ENCODE results near the gene TVP23A. TPM values are rescaled to one million over a fixed set of nuclear protein-coding genes. Genes with fewer than 3 reads are reported as not detected.
A peak's percentile ranks its signal among the peaks of the same experiment; 100 is the strongest.

Gene TVP23A
- total and polyA plus RNA-seq, 2 donors (not counting 1 experiment from before 2014, with no cell fraction given) = 0.37 to 3.2 TPM

- H3K27ac Mint-ChIP-seq = peak overlapping the region; percentile 75
- H3K27me3 Mint-ChIP-seq = no peaks in the 10 kb centered on the region
- Histone ChIP-seq H2AFZ (ENCODE audit: insufficient read depth, low read depth, low read length, poor library complexity, severe bottlenecking) (no peak overlapping the region), H3K36me3 (replicated peaks in 1 of 2; ENCODE audit: control extremely low read depth in 1 of 2, control insufficient read depth in 1 of 2, extremely low read depth in 1 of 2, insufficient read depth in 2 of 2, low read length in 1 of 2) (no peaks in the 10 kb centered on the region), H4K20me1 (ENCODE audit: control insufficient read depth, insufficient read depth, low read length, poor library complexity, severe bottlenecking) (no peaks in the 10 kb centered on the region), H3K4me3 (ENCODE audit: control extremely low read depth in 1 of 5, extremely low read depth in 1 of 5, insufficient read depth in 1 of 5, low read depth in 2 of 5, low read length in 4 of 5) (no peak overlapping the region), H3K27me3 (replicated peaks in 1 of 4; ENCODE audit: control extremely low read depth in 1 of 4, control insufficient read depth in 3 of 4, insufficient read depth in 4 of 4, low read length in 3 of 4) (no peaks in the 10 kb centered on the region), H3K4me2 (replicated peaks; ENCODE audit: low read depth, low read length, poor library complexity, severe bottlenecking) (no peak overlapping the region), H3K9ac (ENCODE audit: low read length) (no peak overlapping the region), H3K79me2 (ENCODE audit: control insufficient read depth, insufficient read depth, low read length) (no peaks in the 10 kb centered on the region), H3K27ac (ENCODE audit: low read length in 2 of 2) (no peak overlapping the region), H3K9me3 (ENCODE audit: control extremely low read depth in 1 of 3, control insufficient read depth in 2 of 3, insufficient read depth in 1 of 3, low read length in 2 of 3) (peaks cover 0 to 8% (median 6%) of the 10 kb centered on the region in 3 donors), H3K4me1 (ENCODE audit: control insufficient read depth in 2 of 2, insufficient read depth in 2 of 2, low read length in 2 of 2) (peaks cover 30 to 38% of the 10 kb centered on the region in 2 donors)
- 87% methylated on average over 10 of the region's 10 CpGs for WGBS (ENCODE audit: insufficient coverage)
- intact Hi-C loops (cut with micrococcal nuclease) = no loop called here
- ATAC-seq (ENCODE audit: low read depth) = no peak
- ChIA-PET CTCF (interaction anchor here (0.8 to 1.0 kb wide), 2 partner anchors 9 to 15 kb away, joined by 3 read pairs; no protein-coding TSS in a partner anchor), POLR2A (interaction anchor here (1.2 kb wide), 1 partner anchor 18 kb away, joined by 3 read pairs; no protein-coding TSS in a partner anchor)
- H3K4me1 Mint-ChIP-seq = peaks cover 56% of the 10 kb centered on the region
- TF ChIP-seq CTCF (IDR thresholded peaks at IDR 0.05) = no peak
- TF ChIP-seq EZH2 (IDR thresholded peaks at IDR 0.05; ENCODE audit: borderline replicate concordance, insufficient read depth, low read depth, low read length, poor library complexity, severe bottlenecking) = no peak
- no peak overlapping the region for H3K4me3 Mint-ChIP-seq
- no peaks in the 10 kb centered on the region for H3K9me3 Mint-ChIP-seq (ENCODE audit: insufficient read depth)
- no peak for DNase-seq
Observed at GRCh38 chr16:10834130-10834529, 15.5 kb upstream of the TVP23A start.

- ChIA-PET POLR2A (interaction anchor here (1.0 to 1.1 kb wide), 2 partner anchors 37 to 90 kb away, joined by 4 to 5 read pairs; partner anchors contain the start of gene NUBP1), CTCF (interaction anchor here (0.9 kb wide), 1 partner anchor 17 kb away, joined by 3 read pairs; no protein-coding TSS in a partner anchor)
- H3K4me1 Mint-ChIP-seq = peaks cover 62% of the 10 kb centered on the region
- Histone ChIP-seq H4K20me1 (ENCODE audit: control insufficient read depth, insufficient read depth, low read length, poor library complexity, severe bottlenecking) (no peaks in the 10 kb centered on the region), H3K4me2 (replicated peaks; ENCODE audit: low read depth, low read length, poor library complexity, severe bottlenecking) (no peak overlapping the region), H3K4me1 (ENCODE audit: control insufficient read depth in 2 of 2, insufficient read depth in 2 of 2, low read length in 2 of 2) (peaks cover 38 to 46% of the 10 kb centered on the region in 2 donors), H2AFZ (ENCODE audit: insufficient read depth, low read depth, low read length, poor library complexity, severe bottlenecking) (no peak overlapping the region), H3K27me3 (replicated peaks in 1 of 4; ENCODE audit: control extremely low read depth in 1 of 4, control insufficient read depth in 3 of 4, insufficient read depth in 4 of 4, low read length in 3 of 4) (no peaks in the 10 kb centered on the region), H3K9me3 (ENCODE audit: control extremely low read depth in 1 of 3, control insufficient read depth in 2 of 3, insufficient read depth in 1 of 3, low read length in 2 of 3) (peaks cover 0 to 8% (median 6%) of the 10 kb centered on the region in 3 donors), H3K9ac (ENCODE audit: low read length) (no peak overlapping the region), H3K36me3 (replicated peaks in 1 of 2; ENCODE audit: control extremely low read depth in 1 of 2, control insufficient read depth in 1 of 2, extremely low read depth in 1 of 2, insufficient read depth in 2 of 2, low read length in 1 of 2) (no peaks in the 10 kb centered on the region), H3K27ac (ENCODE audit: low read length in 2 of 2) (no peak overlapping the region), H3K4me3 (ENCODE audit: control extremely low read depth in 1 of 5, extremely low read depth in 1 of 5, insufficient read depth in 1 of 5, low read depth in 2 of 5, low read length in 4 of 5) (no peak overlapping the region), H3K79me2 (ENCODE audit: control insufficient read depth, insufficient read depth, low read length) (no peaks in the 10 kb centered on the region)
- intact Hi-C loops (cut with micrococcal nuclease) = no loop called here
- TF ChIP-seq EZH2 (IDR thresholded peaks at IDR 0.05; ENCODE audit: borderline replicate concordance, insufficient read depth, low read depth, low read length, poor library complexity, severe bottlenecking) (no peak), CTCF (IDR thresholded peaks at IDR 0.05) (no peak)
- H3K4me3 Mint-ChIP-seq = no peak overlapping the region
- no peaks in the 10 kb centered on the region for H3K27me3 Mint-ChIP-seq
- WGBS (ENCODE audit: insufficient coverage) = 70% methylated on average over 5 of the region's 5 CpGs
- DNase-seq (no peak), ATAC-seq (ENCODE audit: low read depth) (no peak)
- H3K9me3 Mint-ChIP-seq (ENCODE audit: insufficient read depth) = no peaks in the 10 kb centered on the region
- no peak overlapping the region for H3K27ac Mint-ChIP-seq
Observed at GRCh38 chr16:10833271-10833670, 14.7 kb upstream of the TVP23A start.
